GM12874 (cell line): ENCODE measurements around the gene NHLRC1.
A peak's percentile ranks its signal among the peaks of the same experiment; 100 is the strongest.

Experiments used
- TF ChIP-seq, protein P1 (sequence below): IDR thresholded peaks from 2 replicates; pipeline ENCODE4 v1.5.1; 2011; ENCODE audit warnings: low read depth, mild to moderate bottlenecking, control low read depth, low read length, moderate library complexity; ENCODE audit not compliant: insufficient read depth

Gene NHLRC1

DNA sequence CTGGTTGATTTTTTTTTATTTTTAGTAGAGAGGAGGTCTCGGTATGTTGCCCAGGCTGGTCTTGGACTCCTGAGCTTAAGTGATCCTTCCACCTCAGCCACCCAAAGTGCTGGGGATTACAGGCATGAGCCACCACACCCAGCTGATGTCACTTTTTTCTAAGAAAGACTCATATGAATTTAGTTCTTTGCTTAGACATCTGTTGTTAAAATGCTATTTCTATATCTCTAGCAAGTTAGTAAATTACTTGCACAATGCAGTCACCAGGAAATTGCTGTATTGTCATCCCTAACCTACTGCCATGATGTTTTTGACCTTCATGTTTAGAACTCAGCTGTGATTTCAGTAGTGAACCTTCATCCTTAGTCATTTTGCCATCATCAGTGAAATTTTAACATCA, 38.4 kb upstream of the NHLRC1 start:
- TF ChIP-seq, protein P1, sequence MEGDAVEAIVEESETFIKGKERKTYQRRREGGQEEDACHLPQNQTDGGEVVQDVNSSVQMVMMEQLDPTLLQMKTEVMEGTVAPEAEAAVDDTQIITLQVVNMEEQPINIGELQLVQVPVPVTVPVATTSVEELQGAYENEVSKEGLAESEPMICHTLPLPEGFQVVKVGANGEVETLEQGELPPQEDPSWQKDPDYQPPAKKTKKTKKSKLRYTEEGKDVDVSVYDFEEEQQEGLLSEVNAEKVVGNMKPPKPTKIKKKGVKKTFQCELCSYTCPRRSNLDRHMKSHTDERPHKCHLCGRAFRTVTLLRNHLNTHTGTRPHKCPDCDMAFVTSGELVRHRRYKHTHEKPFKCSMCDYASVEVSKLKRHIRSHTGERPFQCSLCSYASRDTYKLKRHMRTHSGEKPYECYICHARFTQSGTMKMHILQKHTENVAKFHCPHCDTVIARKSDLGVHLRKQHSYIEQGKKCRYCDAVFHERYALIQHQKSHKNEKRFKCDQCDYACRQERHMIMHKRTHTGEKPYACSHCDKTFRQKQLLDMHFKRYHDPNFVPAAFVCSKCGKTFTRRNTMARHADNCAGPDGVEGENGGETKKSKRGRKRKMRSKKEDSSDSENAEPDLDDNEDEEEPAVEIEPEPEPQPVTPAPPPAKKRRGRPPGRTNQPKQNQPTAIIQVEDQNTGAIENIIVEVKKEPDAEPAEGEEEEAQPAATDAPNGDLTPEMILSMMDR, result no peak

DNA sequence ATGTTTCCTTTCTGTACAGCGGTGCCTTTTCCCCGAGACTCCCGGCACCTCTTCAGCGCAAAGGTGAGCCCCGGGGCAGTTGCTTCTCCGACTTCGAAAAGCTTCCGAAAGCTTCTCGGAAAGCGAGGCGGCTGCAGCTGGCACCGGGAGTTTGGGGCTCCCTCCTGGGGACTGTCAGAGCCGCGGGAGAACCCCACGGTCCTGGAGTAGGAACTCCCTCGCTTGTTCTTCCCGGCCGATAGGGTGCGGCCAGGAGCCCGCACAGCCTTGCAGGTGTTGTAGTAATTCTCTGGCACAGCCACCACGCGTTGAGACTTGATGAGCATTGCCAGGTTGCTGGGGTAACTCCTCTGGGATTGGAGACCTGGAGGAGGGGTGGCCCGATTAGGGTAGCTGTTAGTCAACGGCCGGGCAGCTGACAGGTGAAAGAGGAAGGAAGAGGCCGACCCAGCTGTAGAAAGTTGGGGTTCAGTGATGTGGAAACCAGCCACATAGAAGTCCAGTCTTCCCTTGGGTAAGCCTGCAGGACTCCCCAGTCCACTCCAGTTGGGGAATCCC, 33.5 kb upstream of the NHLRC1 start:
- TF ChIP-seq, protein P1, result peak; percentile 33; the same call in 1 of the 2 replicates

DNA sequence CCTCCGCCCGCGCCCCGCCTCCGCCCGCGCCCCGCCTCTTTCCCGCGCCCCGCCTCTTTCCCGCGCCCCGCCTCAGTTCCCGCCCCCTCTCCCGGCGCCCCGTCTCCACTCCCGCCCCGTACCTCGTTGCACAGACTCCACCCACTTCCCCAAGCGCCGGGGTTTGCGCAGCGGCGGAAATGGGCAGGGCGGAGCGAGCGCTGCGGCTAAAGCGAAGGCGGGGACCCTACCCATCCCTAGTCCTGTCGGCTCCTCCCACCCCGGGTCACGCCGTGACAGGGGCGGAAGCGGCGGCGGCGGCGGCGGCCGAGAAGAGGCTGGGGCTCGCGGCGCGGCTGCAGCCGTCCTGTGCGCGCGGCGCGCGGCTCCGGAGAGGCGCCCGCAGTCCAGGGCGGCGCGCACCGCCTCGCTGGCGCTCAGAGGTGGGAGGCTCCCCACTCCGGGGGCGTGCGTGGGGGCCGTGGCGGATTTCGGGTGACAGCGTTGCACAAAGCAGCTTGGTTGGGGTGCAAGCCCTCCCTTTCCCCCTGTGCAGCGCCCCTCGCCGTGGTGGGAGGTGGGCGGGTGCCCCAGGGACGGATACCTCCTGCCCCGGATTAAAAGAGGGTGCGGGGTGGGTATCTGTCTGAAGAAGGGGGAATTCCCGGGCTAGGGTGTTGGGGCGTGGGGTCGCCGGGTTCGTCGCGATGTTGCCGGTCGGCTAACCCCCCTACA, 32.8 kb upstream of the NHLRC1 start, which contains the start of gene KDM1B:
KDM1B (plus strand) TSS at position 273 of the 714 bp plus-strand sequence. CDS start 4,474 bp downstream, outside the sequence.
- TF ChIP-seq, protein P1, result no peak

DNA sequence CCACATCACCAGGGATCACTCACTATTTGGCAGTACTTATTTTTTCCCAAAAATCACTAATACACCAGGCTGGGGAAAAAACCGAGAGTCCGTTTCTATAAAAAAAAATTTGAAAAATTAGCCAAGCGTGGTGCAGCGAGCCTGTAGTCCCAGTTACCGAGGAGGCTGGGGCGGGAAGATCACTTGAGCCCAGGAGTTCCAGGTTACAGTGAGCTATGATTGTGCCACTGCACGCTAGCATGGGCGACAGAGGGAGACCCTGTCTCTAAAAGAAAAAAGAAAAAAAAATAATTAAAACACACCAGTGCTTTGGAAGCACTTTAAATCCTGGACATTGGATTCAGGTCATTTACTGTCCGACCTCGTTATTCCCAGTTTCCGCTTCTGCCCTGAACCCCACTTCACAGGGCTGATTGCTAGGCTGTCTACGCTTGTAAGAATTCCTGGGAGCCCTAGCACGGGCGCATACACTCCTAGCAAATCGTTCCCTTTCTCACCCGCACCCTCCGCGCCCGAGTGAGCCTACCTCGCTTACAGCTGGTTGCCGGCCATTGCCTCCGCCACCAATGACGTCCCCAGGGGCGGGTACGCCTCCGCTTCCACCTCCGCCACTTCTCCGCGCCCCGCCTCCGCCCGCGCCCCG, 32.2 kb upstream of the NHLRC1 start, which contains the start of gene TPMT:
TPMT (minus strand) TSS at position 571 of the 643 bp plus-strand sequence. CDS start 5,950 bp downstream, outside the sequence.
- TF ChIP-seq, protein P1, result no peak

DNA sequence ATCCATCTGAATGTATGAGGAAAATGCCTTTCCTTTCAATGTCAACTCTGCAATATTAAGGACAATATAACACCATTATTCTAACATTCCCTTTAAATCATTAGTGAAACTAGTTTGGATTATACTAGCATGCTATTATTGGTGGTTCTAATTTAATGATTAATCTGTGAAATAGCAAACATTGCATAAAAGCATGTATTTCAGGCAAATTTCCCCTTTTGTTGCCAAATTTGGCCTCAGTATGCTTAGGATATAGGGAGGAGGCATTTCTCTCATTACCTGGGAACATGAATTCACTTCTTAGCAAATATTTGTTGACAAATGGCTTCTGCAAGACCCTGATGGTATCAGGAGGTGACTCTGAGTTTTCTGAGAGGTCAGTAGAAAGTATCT, 30.8 kb upstream of the NHLRC1 start:
- TF ChIP-seq, protein P1, result no peak

DNA sequence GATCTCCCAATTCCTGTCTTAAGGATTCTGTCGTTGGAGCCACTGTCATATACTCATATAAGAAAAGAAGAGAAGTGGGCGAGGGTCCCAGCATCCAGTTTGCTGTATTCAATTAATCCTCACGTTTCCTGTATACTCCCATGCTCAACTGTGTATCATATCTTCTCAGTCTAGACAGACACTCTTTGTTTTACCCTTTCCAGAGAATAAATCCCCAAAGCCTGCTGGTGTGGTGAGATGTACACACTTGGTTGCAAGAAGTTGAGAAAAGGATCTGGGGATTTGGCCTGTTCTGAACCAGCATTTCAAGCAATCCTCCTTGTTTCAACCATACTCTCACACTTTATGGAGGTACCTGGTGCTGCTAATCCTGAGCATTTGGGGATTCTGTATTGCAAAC, 29.3 kb upstream of the NHLRC1 start:
- TF ChIP-seq, protein P1, result no peak

DNA sequence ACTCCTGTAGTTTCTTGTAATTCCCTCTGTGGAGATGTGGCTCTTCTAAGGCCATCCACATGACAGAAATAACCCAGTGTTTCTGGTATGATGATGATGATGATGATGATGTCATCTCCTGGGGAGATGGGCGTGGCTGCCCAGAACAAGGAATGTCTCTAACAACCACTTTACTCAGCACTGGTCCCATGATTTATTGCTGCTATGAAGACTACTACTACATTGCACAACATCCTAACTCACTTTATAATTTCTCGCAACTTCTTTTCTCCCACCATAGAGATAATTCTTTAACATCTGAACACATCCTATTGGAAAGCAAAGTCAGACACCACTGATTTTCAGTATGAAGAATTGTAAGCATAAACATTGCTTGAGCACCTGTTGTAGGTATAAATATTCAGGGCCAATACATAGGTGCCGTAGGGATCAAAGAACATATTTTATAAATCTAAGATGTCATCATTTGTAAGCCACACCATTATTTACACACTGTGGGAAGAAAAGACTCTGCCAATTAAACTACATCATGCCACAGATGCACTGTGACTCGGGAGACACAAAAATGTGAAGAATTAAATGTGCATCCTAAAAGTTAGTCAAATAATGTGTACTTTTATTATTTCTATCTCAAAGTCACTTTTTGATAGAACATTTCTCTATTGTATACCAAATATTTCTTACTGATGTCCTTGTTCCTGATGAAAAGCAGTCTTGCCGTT, 26.0 kb upstream of the NHLRC1 start:
- TF ChIP-seq, protein P1, result no peak
